Stomach (tissue), 4 donors: ENCODE results near the gene HMX1.

ENCODE experiments used
- CTCF ChIP-seq, 7 experiments: fragments of 450-650 bp in 4 of 7; fragments of 200-600 bp in 3 of 7; sonication (generic) in 3 of 7; IDR thresholded peaks; one replicate each; pipeline ENCODE4 v1.5.1; 2016 to 2019; ENCODE audit warnings: antibody characterized with exemption in 7 of 7, control low read depth in 2 of 7, mild to moderate bottlenecking in 1 of 7
- EP300 ChIP-seq: sonication (generic); formaldehyde crosslinking; IDR thresholded peaks from one replicate; pipeline ENCODE4 v1.6.1; 2017; ENCODE audit warnings: antibody characterized with exemption
- POLR2A ChIP-seq, 4 donors: fragments of 450-650 bp; IDR thresholded peaks; one replicate each; pipeline ENCODE4 v1.6.1; 2016; ENCODE audit warnings: antibody characterized with exemption in 4 of 4, control low read depth in 2 of 4, mild to moderate bottlenecking in 1 of 4, moderate library complexity in 1 of 4
- POLR2AphosphoS5 ChIP-seq, 3 donors: sonication (generic); formaldehyde crosslinking; IDR thresholded peaks; one replicate each; pipeline ENCODE4 v1.6.1; 2016; ENCODE audit warnings: antibody characterized with exemption in 3 of 3

DNA sequence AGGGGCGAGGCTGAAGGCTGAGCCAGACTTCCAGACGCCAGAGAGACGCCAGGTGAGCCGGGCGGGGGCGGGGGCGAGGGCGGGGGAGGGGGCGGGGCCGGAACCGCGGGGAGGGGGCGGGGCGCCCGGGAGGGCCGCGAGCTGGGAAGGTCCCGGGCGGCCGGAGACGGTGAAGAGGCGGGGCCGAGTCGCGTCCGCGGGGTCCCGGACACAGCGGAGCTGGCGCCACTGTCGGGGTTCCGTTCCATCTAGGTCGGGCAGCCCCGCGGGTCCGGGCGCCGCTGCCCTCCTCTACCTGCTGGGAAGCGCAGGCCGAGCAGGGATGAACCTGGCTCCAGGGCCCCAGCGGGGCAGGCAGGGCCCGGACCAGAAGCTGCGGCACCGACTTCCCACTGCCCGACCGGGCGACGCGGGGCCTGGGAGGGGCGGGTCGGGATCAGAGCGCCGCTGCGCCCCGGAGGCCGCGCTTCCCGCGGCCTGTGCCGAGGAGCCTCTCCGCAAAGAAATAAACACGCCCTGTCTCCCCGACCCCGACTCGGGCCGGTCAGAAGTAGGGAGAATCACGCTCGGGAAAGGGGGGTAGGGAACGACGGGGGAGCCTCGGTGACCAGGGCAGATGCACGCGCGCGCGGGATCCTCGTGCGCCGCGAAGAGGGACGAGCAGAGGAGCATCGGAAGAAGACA lies 10.6 kb downstream of the HMX1 start:
- no peak for TF ChIP-seq CTCF (IDR thresholded peaks at IDR 0.05)
- no peak for TF ChIP-seq POLR2AphosphoS5 (IDR thresholded peaks at IDR 0.05)
- no peak for TF ChIP-seq POLR2A (IDR thresholded peaks at IDR 0.05)
- TF ChIP-seq EP300: no peak
